Transverse colon (tissue), 4 donors: Measurements from ENCODE around the gene TBX5. TPM values are rescaled to one million over a fixed set of nuclear protein-coding genes. Genes with fewer than 3 reads are reported as not detected.

ENCODE experiments used
- DNase-seq: peaks from one replicate; pipeline ENCODE4 v3.0.0-alpha.2; 2019
- H3K27ac ChIP-seq, 4 donors: fragments of 200-600 bp; sonication (generic); 2 replicates each; pipeline ENCODE4 v1.5.1; 2016 to 2018; ENCODE audit warnings: inconsistent platforms in 4 of 4
- H3K27me3 ChIP-seq: fragments of 200-600 bp; sonication (generic); 2 replicates; pipeline ENCODE4 v1.5.1; 2017; ENCODE audit warnings: inconsistent platforms
- H3K36me3 ChIP-seq, 4 donors: fragments of 200-600 bp; sonication (generic); 2 replicates each; pipeline ENCODE4 v1.5.1; 2017 to 2019; ENCODE audit warnings: inconsistent platforms in 4 of 4
- H3K4me1 ChIP-seq, 4 donors: fragments of 200-600 bp; sonication (generic); 2 replicates each; pipeline ENCODE4 v1.5.1; 2017 to 2020; ENCODE audit warnings: inconsistent platforms in 4 of 4
- H3K4me3 ChIP-seq, 4 donors: fragments of 200-600 bp; sonication (generic); 1 replicate in 1 of 4; 2 replicates in 3 of 4; pipeline versions ENCODE4 v1.5.1 to v1.6.1; 2017 to 2019; ENCODE audit warnings: inconsistent platforms in 4 of 4
- H3K9me3 ChIP-seq, 2 donors: fragments of 200-600 bp; sonication (generic); 2 replicates each; pipeline ENCODE4 v1.5.1; 2017 to 2019; ENCODE audit warnings: inconsistent platforms in 2 of 2
- EP300 ChIP-seq: sonication (generic); formaldehyde crosslinking; IDR thresholded peaks from one replicate; pipeline ENCODE4 v1.6.1; 2017; ENCODE audit warnings: antibody characterized with exemption, low read depth
- POLR2A ChIP-seq: fragments of 450-650 bp; IDR thresholded peaks from one replicate; pipeline ENCODE4 v1.6.1; 2016; ENCODE audit warnings: antibody characterized with exemption, mild to moderate bottlenecking, moderate library complexity
- POLR2AphosphoS5 ChIP-seq, 3 donors: sonication (generic); formaldehyde crosslinking; IDR thresholded peaks; one replicate each; pipeline ENCODE4 v1.6.1; 2016; ENCODE audit warnings: antibody characterized with exemption in 3 of 3
- WGBS, 2 donors: methylation state at CpG; one replicate each; pipeline ENCODE4 v1.1.5; 2018; ENCODE audit warnings: low coverage in 1 of 2; 5-methylcytosine and 5-hydroxymethylcytosine counted together
- in situ Hi-C, 4 donors: fragments of 200-750 bp; cut with MboI; loops; one replicate each; pipeline versions ENCODE4 v1.15.0 to v1.15.1; 2017; ENCODE audit warnings: low sequenced_read_pairs in 3 of 4, low pct_ligation_motif_present in 1 of 4, low pct_unique_long_range_greater_than_20kb in 1 of 4
- intact Hi-C: fragments of 100-400 bp; cut with DNase I; formaldehyde crosslinking; loops from one replicate; pipeline ENCODE4 v1.15.1; 2023; ENCODE audit warnings: low total_unique reads
- total RNA-seq, 4 donors: library from RNA; depleted of rRNA; stranded (reverse); fragments of >200 nt; gene quantifications; one replicate each; pipeline ENCODE4 v1.1.0, GENCODE V29; 2016
- TF ChIP-seq, protein P1 (sequence below), 5 experiments: fragments of 200-600 bp in 3 of 5; fragments of 450-650 bp in 2 of 5; sonication (generic) in 3 of 5; IDR thresholded peaks; 1 replicate in 2 of 5; 2 replicates in 3 of 5; pipeline ENCODE4 v1.5.1; 2016 to 2017; ENCODE audit warnings: antibody characterized with exemption in 5 of 5, inconsistent platforms in 3 of 5, mild to moderate bottlenecking in 2 of 5, moderate library complexity in 1 of 5

TBX5 gene
- total RNA-seq, 4 donors from 2014 or later, result not detected

DNA sequence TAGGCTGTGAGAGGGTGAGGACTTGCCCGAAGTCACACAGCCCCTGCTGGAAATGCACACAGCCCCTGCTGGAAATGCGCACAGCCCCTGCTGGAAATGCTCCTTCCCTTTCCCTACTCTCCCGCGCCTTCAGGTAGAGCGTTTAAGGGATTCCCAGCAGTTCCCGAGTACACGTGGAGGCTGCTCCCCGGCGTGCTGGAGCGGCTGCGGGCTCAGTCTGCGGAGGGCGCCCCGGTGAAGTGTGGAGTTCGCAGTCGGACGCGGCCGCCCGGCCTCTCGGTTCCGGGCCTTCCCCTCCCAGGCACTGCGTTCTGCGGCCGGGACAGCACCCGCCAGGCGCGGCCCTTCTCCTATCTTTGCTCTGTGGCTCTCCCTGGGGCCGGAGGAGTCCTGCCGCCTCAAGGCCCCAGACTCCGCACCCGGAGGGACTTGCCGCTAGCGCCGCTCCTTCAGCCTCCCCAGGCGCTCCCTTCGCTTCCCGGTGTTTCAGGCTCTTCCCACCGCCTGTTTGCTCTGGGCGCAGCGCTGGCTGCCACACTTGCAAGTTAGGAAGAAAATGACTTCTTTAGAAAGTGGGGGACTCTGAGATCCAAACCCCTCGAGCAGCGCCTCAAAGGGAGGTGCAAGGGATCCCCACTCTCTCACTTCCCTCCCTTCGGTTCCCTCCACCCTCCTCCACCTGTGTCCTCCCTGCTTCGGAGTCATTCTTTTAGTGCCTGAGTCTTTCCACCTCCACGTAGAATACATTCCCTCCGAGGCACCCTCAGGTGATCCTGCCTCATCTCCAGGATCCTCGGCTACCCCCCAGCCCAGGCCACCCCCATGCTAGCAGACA, 8.3 kb upstream of the TBX5 start:
- no peak overlapping the region for H3K27ac ChIP-seq

DNA sequence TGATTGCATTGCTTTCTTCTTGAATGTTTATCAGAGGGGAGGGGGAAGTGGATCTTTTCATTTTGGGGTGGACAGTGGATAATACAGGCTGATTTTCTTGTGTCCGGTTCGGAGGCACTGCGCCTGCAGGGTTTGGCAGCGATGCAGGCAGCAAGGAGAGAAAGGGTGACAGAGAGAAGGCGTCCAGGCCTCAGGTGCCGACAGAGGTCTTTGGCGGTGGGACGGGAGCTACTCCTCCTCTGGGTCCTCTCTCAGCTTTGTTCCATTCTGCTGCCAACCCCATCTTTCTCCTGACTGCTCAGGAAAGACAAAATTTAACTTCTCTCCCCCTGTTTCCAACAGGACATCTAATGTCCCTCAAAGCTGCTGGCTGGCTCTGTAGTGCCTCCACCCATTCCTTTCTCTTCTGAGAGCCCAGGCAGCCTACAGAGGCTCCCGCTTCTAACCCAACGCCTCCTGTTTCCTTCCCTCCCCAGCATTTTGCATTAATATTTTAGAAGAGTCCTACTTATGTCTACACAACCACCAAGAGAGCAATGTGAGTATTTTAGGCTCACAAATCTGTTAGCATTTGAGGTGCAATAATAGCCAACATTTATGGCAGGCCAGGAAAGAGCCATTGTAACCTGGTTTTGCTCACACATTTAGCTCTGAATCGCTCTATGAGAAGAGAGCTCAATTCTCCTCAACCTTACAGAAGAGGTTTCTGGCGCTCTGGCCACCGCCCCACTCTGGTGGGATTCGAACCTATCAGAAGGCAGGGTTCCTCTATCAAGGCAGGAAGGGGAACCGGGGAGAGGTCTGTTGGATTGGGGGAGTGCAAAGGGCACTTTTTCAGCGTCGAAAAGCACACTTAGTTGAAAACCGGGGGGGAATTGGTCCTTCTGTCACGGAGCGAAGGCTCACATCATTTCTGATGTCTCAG, 7.1 kb upstream of the TBX5 start:
- no peak overlapping the region for H3K27ac ChIP-seq
- H3K9me3 ChIP-seq, result no peaks in the 10 kb centered on the region
- no peak for DNase-seq
- no peaks in the 10 kb centered on the region for H3K36me3 ChIP-seq
- H3K27me3 ChIP-seq, result peaks cover 89% of the 10 kb centered on the region
- H3K4me1 ChIP-seq, result peaks cover 0 to 14% (median 11%) of the 10 kb centered on the region in 4 donors
- TF ChIP-seq POLR2A (no peak), EP300 (no peak), POLR2AphosphoS5 (IDR thresholded peaks at IDR 0.05) (no peak)
- TF ChIP-seq, protein P1, sequence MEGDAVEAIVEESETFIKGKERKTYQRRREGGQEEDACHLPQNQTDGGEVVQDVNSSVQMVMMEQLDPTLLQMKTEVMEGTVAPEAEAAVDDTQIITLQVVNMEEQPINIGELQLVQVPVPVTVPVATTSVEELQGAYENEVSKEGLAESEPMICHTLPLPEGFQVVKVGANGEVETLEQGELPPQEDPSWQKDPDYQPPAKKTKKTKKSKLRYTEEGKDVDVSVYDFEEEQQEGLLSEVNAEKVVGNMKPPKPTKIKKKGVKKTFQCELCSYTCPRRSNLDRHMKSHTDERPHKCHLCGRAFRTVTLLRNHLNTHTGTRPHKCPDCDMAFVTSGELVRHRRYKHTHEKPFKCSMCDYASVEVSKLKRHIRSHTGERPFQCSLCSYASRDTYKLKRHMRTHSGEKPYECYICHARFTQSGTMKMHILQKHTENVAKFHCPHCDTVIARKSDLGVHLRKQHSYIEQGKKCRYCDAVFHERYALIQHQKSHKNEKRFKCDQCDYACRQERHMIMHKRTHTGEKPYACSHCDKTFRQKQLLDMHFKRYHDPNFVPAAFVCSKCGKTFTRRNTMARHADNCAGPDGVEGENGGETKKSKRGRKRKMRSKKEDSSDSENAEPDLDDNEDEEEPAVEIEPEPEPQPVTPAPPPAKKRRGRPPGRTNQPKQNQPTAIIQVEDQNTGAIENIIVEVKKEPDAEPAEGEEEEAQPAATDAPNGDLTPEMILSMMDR (IDR thresholded peaks at IDR 0.05), result no peak
- intact Hi-C loops (no loop called here), in situ Hi-C loops (no loop called here)
- WGBS, 2 donors, result 0 to 19% methylated on average over 7 to 20 of the region's 20 CpGs
- no peak overlapping the region for H3K4me3 ChIP-seq

More for the DNA sequence above, 8.3 kb upstream of the TBX5 start:
- in situ Hi-C loops, result no loop called here
- H3K4me1 ChIP-seq, result peaks cover 0 to 6% (median 4%) of the 10 kb centered on the region in 4 donors
- no peak overlapping the region for H3K4me3 ChIP-seq
- intact Hi-C loops, result no loop called here
- TF ChIP-seq POLR2A (no peak), EP300 (no peak), POLR2AphosphoS5 (IDR thresholded peaks at IDR 0.05) (no peak)
- TF ChIP-seq, protein P1 (IDR thresholded peaks at IDR 0.05), result no peak
- peaks cover 87% of the 10 kb centered on the region for H3K27me3 ChIP-seq
- no peak for DNase-seq
- H3K9me3 ChIP-seq, result no peaks in the 10 kb centered on the region
- H3K36me3 ChIP-seq, result no peaks in the 10 kb centered on the region
- WGBS, 2 donors, result 11 to 15% methylated on average over 3 to 47 of the region's 48 CpGs

DNA sequence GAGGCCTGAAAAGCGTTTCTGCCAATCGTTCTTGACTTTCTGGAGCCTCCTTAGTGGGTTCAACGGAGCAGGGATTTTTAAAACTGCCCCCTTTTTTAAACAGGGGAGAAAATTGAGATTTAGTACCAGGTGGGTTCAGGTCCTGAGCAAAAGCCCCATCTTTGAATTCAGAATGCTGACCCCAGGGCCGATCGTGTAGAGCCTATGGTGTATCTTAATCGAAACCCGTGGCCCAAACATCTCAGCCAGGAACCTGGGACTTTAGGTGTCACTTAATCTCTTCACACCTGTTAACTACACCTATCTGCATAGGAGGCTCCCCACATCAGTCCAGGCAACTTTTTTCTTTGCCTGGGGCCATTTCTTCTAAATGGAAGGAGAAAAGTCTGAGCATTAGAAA, 6.4 kb upstream of the TBX5 start:
- no peak for DNase-seq
- H3K27me3 ChIP-seq, result peaks cover 93% of the 10 kb centered on the region
- no peak overlapping the region for H3K27ac ChIP-seq
- TF ChIP-seq POLR2A (no peak), POLR2AphosphoS5 (IDR thresholded peaks at IDR 0.05) (no peak), EP300 (no peak)
- TF ChIP-seq, protein P1 (IDR thresholded peaks at IDR 0.05), result no peak
- WGBS, 2 donors, result 9 to 21% methylated on average over 4 to 7 of the region's 7 CpGs
- no peaks in the 10 kb centered on the region for H3K9me3 ChIP-seq
- in situ Hi-C loops, result no loop called here
- H3K4me3 ChIP-seq, result no peak overlapping the region
- intact Hi-C loops, result no loop called here
- H3K4me1 ChIP-seq, result peaks cover 0 to 14% (median 11%) of the 10 kb centered on the region in 4 donors
- H3K36me3 ChIP-seq, result no peaks in the 10 kb centered on the region
